CD1c-positive myeloid dendritic cell (primary cell): ENCODE measurements around the gene MTUS2.

Experiments
- DNase-seq: peaks from one replicate; pipeline ENCODE4 v3.0.0-alpha.2; 2016; ENCODE audit errors: extremely low spot score

The MTUS2 gene

GRCh38 chr13:29548722-29549121 is 728.6 kb downstream of the MTUS2 start:
- no peak for DNase-seq

- no peak for DNase-seq
Measured at GRCh38 chr13:29550430-29550988, 730.4 kb downstream of the MTUS2 start.

DNA sequence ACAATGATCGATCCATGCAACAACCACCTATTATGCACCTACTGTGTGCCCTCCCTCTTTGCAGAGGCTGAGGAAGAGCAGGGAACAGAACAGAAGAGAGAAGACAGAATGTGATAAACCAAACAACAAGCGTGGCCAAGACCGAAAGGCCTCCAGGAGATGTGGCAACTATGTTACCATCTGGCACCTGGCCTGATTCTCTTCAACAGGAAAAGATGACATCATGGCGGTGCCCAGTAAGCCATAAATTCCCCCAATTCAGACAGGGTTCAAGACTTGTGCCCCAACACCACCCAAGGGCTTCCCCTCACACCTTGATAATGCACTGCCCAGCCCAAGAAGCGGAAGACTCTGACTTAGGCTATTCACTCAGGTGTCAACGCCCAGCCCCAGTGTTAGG is 731.1 kb downstream of the MTUS2 start:
- no peak for DNase-seq
